ENCODE data around the gene PPP2R2C.

DNA sequence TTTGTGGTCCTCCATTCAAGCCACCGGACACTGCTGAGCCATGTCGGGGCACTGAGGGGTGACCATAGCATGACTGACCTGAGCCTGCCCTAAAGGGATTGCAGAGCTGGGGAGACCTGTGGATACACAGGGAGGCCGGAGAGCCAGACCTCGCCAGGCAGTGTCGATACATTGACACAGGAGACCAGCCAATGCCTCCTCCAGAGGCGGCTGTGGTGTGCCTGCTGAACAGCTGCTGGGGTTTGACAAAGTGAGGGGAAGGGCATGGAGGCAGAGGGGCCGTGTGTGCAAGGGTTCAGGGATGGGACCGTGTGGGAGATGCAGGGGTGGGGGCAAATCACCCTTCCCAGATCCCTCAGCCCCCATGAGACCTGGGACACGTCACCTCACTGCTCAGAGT is 48.0 kb downstream of the PPP2R2C start:
- no peak for TF ChIP-seq POLR2A (IDR thresholded peaks at IDR 0.05; ENCODE audit: low read depth, low read length)
- TF ChIP-seq, protein P1, sequence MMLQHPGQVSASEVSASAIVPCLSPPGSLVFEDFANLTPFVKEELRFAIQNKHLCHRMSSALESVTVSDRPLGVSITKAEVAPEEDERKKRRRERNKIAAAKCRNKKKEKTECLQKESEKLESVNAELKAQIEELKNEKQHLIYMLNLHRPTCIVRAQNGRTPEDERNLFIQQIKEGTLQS (IDR thresholded peaks at IDR 0.05; ENCODE audit: borderline replicate concordance, extremely low read depth, low read depth, low read length): no peak
- no peak for TF ChIP-seq FOXM1 (IDR thresholded peaks at IDR 0.05; ENCODE audit: low read depth, low read length)
- TF ChIP-seq, protein P2, sequence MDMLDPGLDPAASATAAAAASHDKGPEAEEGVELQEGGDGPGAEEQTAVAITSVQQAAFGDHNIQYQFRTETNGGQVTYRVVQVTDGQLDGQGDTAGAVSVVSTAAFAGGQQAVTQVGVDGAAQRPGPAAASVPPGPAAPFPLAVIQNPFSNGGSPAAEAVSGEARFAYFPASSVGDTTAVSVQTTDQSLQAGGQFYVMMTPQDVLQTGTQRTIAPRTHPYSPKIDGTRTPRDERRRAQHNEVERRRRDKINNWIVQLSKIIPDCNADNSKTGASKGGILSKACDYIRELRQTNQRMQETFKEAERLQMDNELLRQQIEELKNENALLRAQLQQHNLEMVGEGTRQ (IDR thresholded peaks at IDR 0.05; ENCODE audit: borderline replicate concordance, low read depth, low read length): no peak

Measured in GM12878 (cell line).